Measurements from ENCODE around the gene ZFYVE1.
"Not testable (repeated sequence)": the region's sequence is repeated elsewhere in the genome, so short reads cannot be mapped to it uniquely, and the experiment has no call there.

ZFYVE1 gene

GRCh38 chr14:73003681-73004080 is 23.2 kb downstream of the ZFYVE1 start:
- no peak for DNase-seq

DNA sequence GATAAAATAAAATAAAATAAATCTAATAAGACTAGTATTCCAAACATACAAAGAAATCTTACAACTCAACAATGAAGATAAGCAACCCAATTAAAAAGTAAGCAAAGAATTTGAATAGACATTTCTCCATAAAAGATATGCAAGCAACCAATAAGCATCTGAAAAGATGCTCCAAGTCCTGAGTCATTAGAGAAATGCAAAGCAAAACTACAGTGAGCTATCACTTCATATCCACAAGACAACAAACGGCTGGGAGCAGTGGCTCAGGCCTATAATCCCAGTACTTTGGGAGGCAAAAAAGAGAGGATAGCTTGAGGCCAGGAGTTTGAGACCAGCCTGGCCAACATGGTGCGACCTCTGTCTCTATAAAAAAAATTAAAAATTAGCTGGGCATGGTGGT is 26.8 kb downstream of the ZFYVE1 start:
- DNase-seq = no peak

GRCh38 chr14:72999316-72999715 is 27.6 kb downstream of the ZFYVE1 start:
- no peak for DNase-seq

- no peak for DNase-seq
Observed at GRCh38 chr14:72998252-72998903, 28.5 kb downstream of the ZFYVE1 start.

- DNase-seq = no peak
Observed at GRCh38 chr14:72996916-72997315, 30.0 kb downstream of the ZFYVE1 start.

DNA sequence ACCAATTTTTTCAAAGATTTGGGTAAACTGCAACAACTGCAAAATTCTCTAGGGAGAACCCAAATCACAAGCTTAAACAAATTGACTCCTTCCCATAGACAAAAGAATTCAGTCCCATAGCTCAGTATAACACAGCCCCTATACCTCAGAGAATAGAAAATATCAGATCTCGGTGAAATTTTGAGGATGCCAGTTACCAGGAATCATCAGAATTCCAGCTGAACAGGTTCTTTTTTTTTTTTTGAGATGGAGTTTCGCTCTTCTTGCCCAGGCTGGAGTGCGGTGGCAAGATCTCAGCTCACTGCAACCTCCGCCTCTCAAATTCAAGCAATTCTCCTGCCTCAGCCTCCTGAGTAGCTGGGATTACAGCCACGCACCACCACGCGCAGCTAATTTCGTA is 36.7 kb downstream of the ZFYVE1 start:
- no peak for DNase-seq

- DNase-seq = no peak
Observed at GRCh38 chr14:72986857-72987256, 40.0 kb downstream of the ZFYVE1 start.

- DNase-seq = no peak
Observed at GRCh38 chr14:72986214-72986613, 40.7 kb downstream of the ZFYVE1 start.

GRCh38 chr14:72982146-72982708 is 44.7 kb downstream of the ZFYVE1 start:
- no peak for DNase-seq

DNA sequence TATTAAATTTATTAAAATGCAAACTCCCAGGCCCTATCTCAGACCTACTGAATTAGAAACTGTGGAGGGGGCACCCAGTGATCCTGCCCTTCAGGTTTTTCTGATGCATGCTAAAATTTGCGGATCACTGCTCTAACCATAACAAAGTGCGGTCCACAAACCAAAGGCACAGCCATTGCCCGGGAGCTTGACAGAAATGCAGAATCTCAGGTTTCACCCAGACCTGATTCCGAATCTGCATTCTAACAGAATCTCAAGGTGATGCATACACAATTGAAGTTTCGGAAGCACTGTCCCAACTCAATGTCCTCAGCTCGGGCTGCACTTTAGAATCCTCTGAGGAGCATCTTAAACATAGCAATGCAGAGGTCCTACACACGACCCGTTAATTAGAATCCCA is 46.0 kb downstream of the ZFYVE1 start:
- no peak for DNase-seq

- no peak for DNase-seq
Observed at GRCh38 chr14:72978856-72979255, 48.0 kb downstream of the ZFYVE1 start.

GRCh38 chr14:72975770-72976169 is 51.1 kb downstream of the ZFYVE1 start:
- no peak for DNase-seq

GRCh38 chr14:72974661-72975060 is 52.2 kb downstream of the ZFYVE1 start:
- no peak for DNase-seq

DNA sequence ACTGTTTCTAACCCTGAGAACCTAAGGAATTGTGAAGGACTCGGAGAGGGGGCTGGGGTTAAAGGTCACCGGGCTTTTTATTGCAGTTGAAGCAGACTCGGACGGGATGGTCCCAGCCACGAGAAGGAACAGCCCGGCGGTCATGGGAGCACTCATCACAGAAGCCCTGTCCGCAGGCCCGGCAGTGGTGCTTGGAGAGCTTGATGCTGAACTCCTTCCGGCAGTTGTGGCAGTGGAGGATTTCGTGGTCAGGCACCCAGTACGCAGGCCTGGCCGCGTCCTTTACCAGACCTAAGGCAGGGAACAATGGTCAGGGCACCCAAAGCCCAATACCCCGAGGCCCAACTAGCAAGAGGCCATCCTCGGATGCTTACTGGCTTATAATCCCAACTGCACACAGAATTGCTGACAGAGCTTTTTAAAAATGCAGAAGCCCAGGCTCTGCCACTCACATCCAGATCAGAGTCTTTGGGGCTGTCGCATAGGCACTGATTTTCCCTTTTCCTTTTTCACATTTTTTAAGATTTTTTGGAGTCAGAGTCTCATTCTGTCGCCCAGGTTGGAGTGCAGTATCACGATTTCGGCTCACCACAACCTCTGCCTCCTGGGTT is 56.0 kb downstream of the ZFYVE1 start:
- DNase-seq = no peak

DNA sequence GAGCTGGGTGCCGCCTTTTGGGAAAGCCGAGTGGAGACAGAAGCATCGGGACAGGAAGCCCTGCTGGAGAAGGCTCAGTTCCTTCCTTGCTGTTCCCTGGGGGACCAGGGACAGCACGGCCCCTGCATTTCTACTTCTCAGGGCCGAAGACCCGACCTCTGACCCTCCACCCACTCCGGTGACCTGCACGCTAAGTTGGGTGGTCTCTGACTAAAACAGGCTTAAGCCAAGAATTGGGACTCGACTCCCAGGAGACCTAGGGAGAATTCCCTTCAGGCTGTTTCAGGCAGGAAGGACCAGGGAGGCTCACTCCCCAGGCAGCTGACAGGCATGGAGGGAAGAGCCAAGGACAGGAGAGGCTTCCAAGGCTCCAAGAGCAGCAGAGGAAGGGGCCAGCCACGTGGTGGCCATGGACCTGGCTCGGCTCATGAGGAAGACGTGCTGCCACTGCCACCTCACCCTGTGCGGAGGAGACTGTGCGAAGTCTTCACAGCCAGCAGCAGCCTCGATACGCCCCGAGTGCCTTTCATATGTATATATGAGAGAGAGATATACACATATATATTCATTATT is 56.8 kb downstream of the ZFYVE1 start:
- DNase-seq = no peak

DNA sequence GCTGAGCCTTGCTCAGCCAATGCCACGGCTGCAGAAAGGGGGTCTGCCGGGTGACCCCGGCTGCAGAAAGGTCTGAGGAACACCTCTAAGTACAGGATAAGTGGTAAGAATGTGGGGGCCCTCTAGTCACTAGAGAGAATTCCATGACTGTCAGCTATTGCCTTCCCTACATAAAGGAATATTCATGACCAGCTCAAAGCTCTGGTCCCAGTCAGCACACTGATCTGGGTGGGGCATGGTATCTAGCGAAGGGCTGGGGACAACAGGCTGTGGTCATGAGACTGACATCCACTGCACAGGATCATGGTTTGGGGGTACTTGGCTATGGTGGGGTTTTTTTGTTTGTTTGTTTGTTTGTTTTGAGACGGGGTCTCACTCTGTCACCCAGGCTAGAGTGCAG is 58.6 kb downstream of the ZFYVE1 start:
- no peak for DNase-seq

GRCh38 chr14:72966038-72966437 is 60.9 kb downstream of the ZFYVE1 start:
- no peak for DNase-seq

DNA sequence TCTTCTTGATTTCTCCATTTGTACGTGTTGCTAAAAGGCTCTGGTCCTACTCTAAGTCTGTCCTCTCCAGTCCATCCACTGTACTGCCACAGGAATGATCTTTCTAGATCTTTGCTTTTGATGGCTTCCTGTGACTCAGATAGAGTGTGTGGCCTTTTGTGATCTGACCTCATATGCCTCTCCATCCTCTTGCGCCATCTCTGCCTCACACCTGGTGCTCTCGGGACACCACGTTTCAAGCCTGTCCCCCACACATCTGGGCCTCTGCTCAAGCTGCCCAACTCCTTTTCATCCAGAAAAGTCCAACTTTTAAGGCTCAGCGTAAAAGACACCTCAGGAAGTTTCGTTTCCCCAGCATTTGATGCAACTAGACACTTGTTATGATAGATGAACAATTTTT is 61.7 kb downstream of the ZFYVE1 start:
- no peak for DNase-seq

GRCh38 chr14:72962829-72963312 is 64.0 kb downstream of the ZFYVE1 start:
- DNase-seq = no peak

GRCh38 chr14:72962336-72962754 is 64.6 kb downstream of the ZFYVE1 start:
- not testable (repeated sequence) for DNase-seq

DNA sequence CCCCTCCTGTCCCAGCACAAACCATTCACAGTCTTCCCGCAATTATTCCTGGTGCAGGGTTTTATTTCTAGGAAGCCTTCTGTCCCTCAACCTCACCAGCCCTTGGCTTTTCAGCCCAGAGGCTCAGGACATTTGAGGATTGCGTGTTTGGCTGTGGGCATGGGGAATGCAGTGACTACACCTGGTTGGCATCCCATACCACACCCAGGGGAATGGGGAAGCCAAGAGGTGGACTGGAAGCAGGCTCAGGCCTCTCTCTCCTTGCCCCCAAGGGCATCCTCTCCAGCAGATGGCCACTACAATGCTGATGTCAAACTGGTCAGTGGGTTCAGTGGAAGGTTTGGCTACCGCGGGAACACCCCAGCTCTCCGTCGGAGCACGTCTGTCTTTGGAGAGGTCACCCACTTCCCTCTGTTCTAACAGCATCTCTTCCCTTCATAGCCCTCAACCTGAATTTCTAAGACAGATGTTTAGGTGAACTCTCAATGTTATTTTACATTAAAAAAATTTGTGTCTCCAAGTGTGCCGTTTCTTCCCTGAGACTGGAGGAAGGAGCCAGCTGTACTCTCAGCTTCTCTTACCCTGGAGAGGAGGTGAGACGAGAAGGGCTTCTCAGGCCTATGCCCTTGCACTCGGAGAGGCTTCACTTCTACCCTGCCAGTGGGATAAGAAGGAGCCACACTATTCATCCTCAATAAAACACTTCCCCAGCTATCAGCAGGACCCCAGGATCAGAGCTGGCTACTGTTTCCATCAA is 65.1 kb downstream of the ZFYVE1 start:
- DNase-seq = no peak

GRCh38 chr14:72961016-72961415 is 65.9 kb downstream of the ZFYVE1 start:
- DNase-seq = not testable (repeated sequence)

- DNase-seq = no peak
Observed at GRCh38 chr14:72958548-72958947, 68.4 kb downstream of the ZFYVE1 start.
